Common myeloid progenitor, CD34-positive (primary cell): ENCODE data around the gene RNF180.

Experiments used
- CTCF ChIA-PET: fragments of 350-600 bp; sonication (Branson Sonifier 250); formaldehyde crosslinking; loops from one replicate; lab custom pipeline; 2021; ENCODE audit warnings: antibody characterized with exemption; lab: Charles Lee
- POLR2A ChIA-PET: fragments of 350-600 bp; sonication (Branson Sonifier 250); formaldehyde crosslinking; loops from one replicate; lab custom pipeline; 2021; ENCODE audit warnings: antibody characterized with exemption; lab: Charles Lee
- DNase-seq, 3 donors: peaks; one replicate each; pipeline versions ENCODE4 v3.0.0 to v3.0.0-alpha.2; 2013
- H3K27ac ChIP-seq, 2 experiments: 1 replicate in 1 of 2; 2 replicates in 1 of 2; pipeline ENCODE4 v1.7.0; 2013; ENCODE audit warnings: inconsistent platforms in 2 of 2, low read length in 2 of 2, mild to moderate bottlenecking in 2 of 2, low read depth in 1 of 2, moderate library complexity in 1 of 2; ENCODE audit not compliant: severe bottlenecking in 2 of 2, insufficient read depth in 1 of 2, poor library complexity in 1 of 2
- H3K27me3 ChIP-seq, 5 experiments: replicated peaks in 2 of 5; 1 replicate in 3 of 5; 2 replicates in 2 of 5; pipeline versions ENCODE4 v1.6.1 to v1.7.0; 2013; ENCODE audit warnings: low read length in 4 of 5, mild to moderate bottlenecking in 2 of 5, moderate library complexity in 2 of 5, inconsistent platforms in 1 of 5; ENCODE audit not compliant: insufficient read depth in 5 of 5, control insufficient read depth in 4 of 5
- H3K36me3 ChIP-seq, 4 experiments: 1 replicate in 2 of 4; 2 replicates in 2 of 4; pipeline versions ENCODE4 v1.6.1 to v1.7.0; 2013; ENCODE audit warnings: low read length in 3 of 4, control low read depth in 1 of 4, mild to moderate bottlenecking in 1 of 4; ENCODE audit not compliant: control insufficient read depth in 4 of 4, insufficient read depth in 4 of 4
- H3K4me1 ChIP-seq, 4 experiments: 1 replicate in 3 of 4; 2 replicates in 1 of 4; pipeline versions ENCODE4 v1.6.1 to v1.7.1; 2013; ENCODE audit warnings: low read length in 3 of 4, mild to moderate bottlenecking in 3 of 4, control low read depth in 1 of 4, inconsistent platforms in 1 of 4, moderate library complexity in 1 of 4; ENCODE audit not compliant: control insufficient read depth in 4 of 4, insufficient read depth in 4 of 4; ENCODE audit errors: control extremely low read depth in 1 of 4
- H3K4me3 ChIP-seq, 7 experiments: 1 replicate in 4 of 7; 2 replicates in 3 of 7; pipeline versions ENCODE4 v1.5.1 to v1.7.0; 2013; ENCODE audit warnings: mild to moderate bottlenecking in 7 of 7, low read length in 6 of 7, moderate library complexity in 6 of 7, inconsistent platforms in 2 of 7, low read depth in 2 of 7, control low read depth in 1 of 7; ENCODE audit not compliant: insufficient read depth in 4 of 7, control insufficient read depth in 1 of 7; ENCODE audit errors: extremely low read depth in 1 of 7
- H3K9me3 ChIP-seq, 5 experiments: 1 replicate in 4 of 5; 2 replicates in 1 of 5; pipeline versions ENCODE4 v1.6.1 to v1.7.1; 2013; ENCODE audit warnings: low read length in 4 of 5, mild to moderate bottlenecking in 2 of 5, inconsistent platforms in 1 of 5, low read depth in 1 of 5, moderate library complexity in 1 of 5; ENCODE audit not compliant: control insufficient read depth in 4 of 5, insufficient read depth in 2 of 5; ENCODE audit errors: control extremely low read depth in 1 of 5
- WGBS: methylation state at CpG from one replicate; pipeline ENCODE4 v1.1.5; 2013; ENCODE audit not compliant: insufficient coverage; 5-methylcytosine and 5-hydroxymethylcytosine counted together

RNF180 gene

GRCh38 chr5:64199425-64199824 is 33.8 kb downstream of the RNF180 start:
- Histone ChIP-seq H3K9me3 (no peaks in the 10 kb centered on the region), H3K4me3 (no peak overlapping the region), H3K4me1 (no peaks in the 10 kb centered on the region), H3K27ac (no peak overlapping the region), H3K27me3 (no peaks in the 10 kb centered on the region), H3K36me3 (no peaks in the 10 kb centered on the region)
- ChIA-PET POLR2A (no interaction called here), CTCF (no interaction called here)
- no peak for DNase-seq
- 80% methylated on average over 1 of the region's 1 CpG for WGBS

- DNase-seq: no peak
- Histone ChIP-seq H3K9me3 (no peaks in the 10 kb centered on the region), H3K27me3 (peaks cover 0 to 4% (median 0%) of the 10 kb centered on the region in 5 experiments), H3K4me3 (no peak overlapping the region), H3K36me3 (no peaks in the 10 kb centered on the region), H3K27ac (no peak overlapping the region), H3K4me1 (no peaks in the 10 kb centered on the region)
- no CpG with 5 or more reads among the region's 1 CpG for WGBS
- CTCF ChIA-PET: no interaction called here
- POLR2A ChIA-PET: no interaction called here
Observed at GRCh38 chr5:64201996-64202395, 36.4 kb downstream of the RNF180 start.

GRCh38 chr5:64206653-64207052 is 41.0 kb downstream of the RNF180 start:
- ChIA-PET POLR2A (interaction anchor here (0.6 kb wide), 1 partner anchor 1713 kb away, joined by 3 read pairs; no protein-coding TSS in a partner anchor), CTCF (interaction anchor here (0.6 to 2.8 kb wide), 3 partner anchors 29 to 62 kb away, joined by 3 to 8 read pairs (median 4); no protein-coding TSS in a partner anchor)
- Histone ChIP-seq H3K4me3 (no peak overlapping the region), H3K27me3 (peaks cover 0 to 4% (median 0%) of the 10 kb centered on the region in 5 experiments), H3K4me1 (no peaks in the 10 kb centered on the region), H3K36me3 (no peaks in the 10 kb centered on the region), H3K9me3 (no peaks in the 10 kb centered on the region), H3K27ac (no peak overlapping the region)
- WGBS: 80% methylated on average over 1 of the region's 2 CpGs
- no peak for DNase-seq

- Histone ChIP-seq H3K27ac (no peak overlapping the region), H3K4me1 (no peaks in the 10 kb centered on the region), H3K27me3 (peaks cover 0 to 4% (median 0%) of the 10 kb centered on the region in 5 experiments), H3K4me3 (no peak overlapping the region), H3K36me3 (no peaks in the 10 kb centered on the region), H3K9me3 (no peaks in the 10 kb centered on the region)
- CTCF ChIA-PET: interaction anchor here (2.3 to 2.8 kb wide), 2 partner anchors 59 to 63 kb away, joined by 8 to 15 read pairs; no protein-coding TSS in a partner anchor
- POLR2A ChIA-PET: no interaction called here
- DNase-seq: peak; percentile 13 to 51 (median 31)
- no CpG with 5 or more reads among the region's 1 CpG for WGBS
Observed at GRCh38 chr5:64207978-64208377, 42.3 kb downstream of the RNF180 start.

- no peaks in the 10 kb centered on the region for H3K9me3 ChIP-seq
- no peak overlapping the region for H3K27ac ChIP-seq
- ChIA-PET POLR2A (no interaction called here), CTCF (interaction anchor here (0.7 to 2.8 kb wide), 3 partner anchors 57 to 65 kb away, joined by 4 to 15 read pairs (median 8); no protein-coding TSS in a partner anchor)
- H3K4me1 ChIP-seq: no peaks in the 10 kb centered on the region
- no peaks in the 10 kb centered on the region for H3K36me3 ChIP-seq
- no peak overlapping the region for H3K4me3 ChIP-seq
- DNase-seq: no peak
- peaks cover 0 to 4% (median 0%) of the 10 kb centered on the region in 5 experiments for H3K27me3 ChIP-seq
Observed at GRCh38 chr5:64209353-64209752, 43.7 kb downstream of the RNF180 start.

- DNase-seq: no peak
- ChIA-PET POLR2A (no interaction called here), CTCF (no interaction called here)
- H3K27me3 ChIP-seq: no peaks in the 10 kb centered on the region
- H3K27ac ChIP-seq: no peak overlapping the region
- H3K4me3 ChIP-seq: no peak overlapping the region
- H3K36me3 ChIP-seq: no peaks in the 10 kb centered on the region
- no peaks in the 10 kb centered on the region for H3K4me1 ChIP-seq
- H3K9me3 ChIP-seq: no peaks in the 10 kb centered on the region
Observed at GRCh38 chr5:64210866-64211265, 45.2 kb downstream of the RNF180 start.

GRCh38 chr5:64213011-64213410 is 47.4 kb downstream of the RNF180 start:
- no peaks in the 10 kb centered on the region for H3K36me3 ChIP-seq
- ChIA-PET CTCF (no interaction called here), POLR2A (no interaction called here)
- no peak overlapping the region for H3K4me3 ChIP-seq
- H3K9me3 ChIP-seq: no peaks in the 10 kb centered on the region
- no peak overlapping the region for H3K27ac ChIP-seq
- DNase-seq: no peak
- WGBS: 100% methylated on average over 1 of the region's 2 CpGs
- H3K27me3 ChIP-seq: no peaks in the 10 kb centered on the region
- no peaks in the 10 kb centered on the region for H3K4me1 ChIP-seq
